Stimulated activated CD4-positive, alpha-beta T cell treated with anti-CD3 and anti-CD28 coated beads, Interleukin-12 subunit alpha, Interleukin-12 subunit beta, amount 100 ng/mL, for 48 hours (primary cell): ENCODE data around the gene NEO1.

Source experiments
- DNase-seq, 3 donors: peaks; one replicate each; pipeline ENCODE4 v3.0.0-alpha.2; 2020; ENCODE audit warnings: low read depth in 2 of 3, low spot score in 1 of 3

Gene NEO1

DNA sequence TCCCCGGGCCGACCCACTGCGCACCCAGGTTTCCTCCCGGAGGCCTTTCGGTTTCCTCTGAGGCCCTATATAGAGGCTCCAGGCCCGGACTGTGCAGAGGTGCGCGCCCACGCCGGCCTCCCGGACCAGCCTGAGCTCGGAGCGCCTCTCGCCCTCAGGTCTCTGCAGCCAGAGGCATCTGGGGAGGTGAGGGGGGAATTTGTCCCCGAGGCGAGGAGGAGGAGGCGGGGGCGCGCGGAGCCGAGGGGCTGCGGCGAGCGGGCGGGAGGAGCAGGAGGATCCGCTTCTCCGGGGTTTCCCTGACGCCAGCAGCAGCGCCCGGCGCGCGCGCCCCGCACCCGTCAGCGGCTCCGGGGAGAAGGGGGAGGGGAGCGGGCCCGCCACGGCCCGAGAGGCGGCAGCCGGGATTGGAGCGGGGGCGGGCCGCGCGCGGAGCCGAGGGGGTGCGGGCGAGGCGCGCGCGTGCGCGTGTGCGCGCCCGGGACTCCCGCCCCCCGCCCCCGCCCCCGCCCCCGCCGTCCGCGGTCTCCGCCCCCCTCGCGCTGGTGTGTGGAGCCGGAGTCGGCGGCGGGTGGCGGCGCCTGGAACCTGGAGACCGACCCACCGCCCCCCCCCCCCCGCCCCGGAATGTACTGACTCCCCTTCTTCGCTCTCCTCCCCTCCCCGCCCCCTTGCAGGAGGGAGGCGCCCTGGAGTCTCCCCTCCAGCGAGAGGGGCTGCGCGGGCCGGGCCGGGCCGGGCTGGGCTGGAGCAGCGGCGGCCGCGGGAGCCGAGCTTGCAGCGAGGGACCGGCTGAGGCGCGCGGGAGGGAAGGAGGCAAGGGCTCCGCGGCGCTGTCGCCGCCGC lies at the start of gene NEO1:
Gene NEO1, plus strand, starts transcription at position 657 of the 846 bp plus-strand sequence. CDS start 213 bp downstream, outside the sequence.
- peak; percentile 35 to 77 (median 56) for DNase-seq

- DNase-seq, result no peak
Observed at GRCh38 chr15:73004462-73004861, 47.8 kb upstream of the NEO1 start.

- DNase-seq, result no peak
Observed at GRCh38 chr15:73005032-73005431, 47.2 kb upstream of the NEO1 start.

DNA sequence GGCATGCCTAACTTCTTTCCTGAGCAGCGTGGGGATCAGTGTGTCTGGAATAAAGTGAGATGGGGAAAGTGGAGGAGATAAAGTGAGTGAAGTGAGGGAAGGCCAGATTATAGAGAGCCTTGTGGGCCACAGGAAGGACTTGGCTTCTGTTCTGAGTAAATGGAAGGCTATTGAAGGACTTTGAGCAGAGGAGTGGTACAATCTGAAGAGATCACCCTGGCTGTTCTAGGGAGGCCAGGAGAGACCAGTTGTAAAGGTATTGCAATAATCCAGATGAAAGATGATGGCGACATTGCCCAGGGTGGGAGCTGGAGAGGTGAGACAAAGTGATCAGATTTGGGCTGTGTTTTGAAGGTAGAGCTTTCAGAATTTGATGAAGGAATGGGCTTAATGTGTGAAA lies 46.8 kb upstream of the NEO1 start:
- no peak for DNase-seq

DNA sequence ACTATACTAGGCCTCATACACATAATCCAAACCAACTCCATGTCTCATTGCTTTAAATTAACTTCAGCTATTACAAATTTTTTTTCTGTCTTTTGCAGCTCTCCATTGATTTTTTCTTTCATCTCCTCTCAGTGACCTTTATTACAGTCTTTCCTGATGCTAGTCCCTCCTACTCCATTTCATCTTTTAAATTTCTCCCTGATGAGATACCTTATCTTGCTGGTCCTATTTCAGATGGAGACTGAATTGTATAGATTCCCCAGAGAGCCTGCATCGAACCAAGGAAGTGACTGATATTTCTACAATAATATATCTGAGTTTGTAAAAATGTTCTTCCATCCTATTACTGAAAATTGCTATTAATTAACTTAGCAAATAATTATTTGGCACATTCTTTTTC lies 45.7 kb upstream of the NEO1 start:
- no peak for DNase-seq

GRCh38 chr15:73009066-73010056 lies 42.9 kb upstream of the NEO1 start:
- DNase-seq, result no peak

- DNase-seq, result no peak
Observed at GRCh38 chr15:73010154-73011152, 41.8 kb upstream of the NEO1 start.

DNA sequence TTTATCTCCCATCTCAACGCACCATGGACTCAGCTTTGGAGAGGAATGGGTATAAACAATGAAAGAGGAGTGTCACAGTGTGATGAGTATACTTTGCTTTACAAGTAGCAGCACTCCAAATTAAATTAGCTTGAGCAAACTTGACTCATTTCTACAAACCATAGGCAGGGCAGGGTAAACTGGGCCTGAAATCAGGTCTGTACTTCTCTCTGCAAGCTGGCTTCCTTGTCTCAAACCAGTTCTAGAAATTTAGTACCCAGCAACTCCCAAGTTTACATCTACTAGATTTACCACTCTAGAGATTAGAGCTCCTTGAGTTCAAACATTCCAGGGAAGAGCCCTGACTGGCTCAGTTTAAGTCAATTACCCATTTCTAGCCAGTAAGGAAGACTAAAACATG lies 37.4 kb upstream of the NEO1 start:
- DNase-seq, result no peak

DNA sequence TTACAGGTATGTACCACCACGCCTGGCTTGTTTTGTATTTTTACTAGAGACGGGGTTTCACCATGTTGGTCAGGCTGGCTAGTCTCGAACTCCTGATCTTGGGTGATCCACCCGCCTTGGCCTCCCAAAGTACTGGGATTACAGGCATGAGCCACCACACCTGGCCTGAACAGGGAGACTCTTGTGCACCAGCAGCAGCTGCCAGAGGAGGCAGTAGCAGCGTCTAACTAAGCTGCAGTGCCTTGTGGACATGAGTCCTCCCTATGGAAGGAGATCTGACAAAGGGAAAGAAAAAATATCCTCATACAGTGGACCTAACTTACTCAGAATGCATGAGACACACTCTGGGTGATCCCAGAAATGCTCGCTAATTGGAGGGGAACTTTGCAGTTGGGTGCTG lies 36.8 kb upstream of the NEO1 start:
- DNase-seq, result no peak

DNA sequence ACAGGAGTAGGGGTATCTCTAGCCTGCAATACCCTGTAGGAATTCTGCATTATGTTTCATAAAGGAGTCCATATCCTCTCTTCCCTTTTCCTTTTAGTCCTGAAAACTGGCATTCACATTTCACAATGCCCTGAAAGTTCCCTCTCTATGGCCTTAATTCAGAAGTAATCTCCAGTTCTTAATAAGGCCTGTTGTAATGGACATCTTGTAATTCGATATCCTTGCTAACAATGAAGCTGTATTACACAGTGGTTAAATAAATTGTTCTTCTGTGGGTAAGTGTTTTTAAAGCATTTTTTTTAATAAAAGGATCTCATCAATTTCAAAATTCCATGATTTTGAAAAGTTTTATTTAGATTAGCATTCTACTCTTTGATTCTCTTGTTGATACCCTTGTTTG lies 34.3 kb upstream of the NEO1 start:
- DNase-seq, result no peak

DNA sequence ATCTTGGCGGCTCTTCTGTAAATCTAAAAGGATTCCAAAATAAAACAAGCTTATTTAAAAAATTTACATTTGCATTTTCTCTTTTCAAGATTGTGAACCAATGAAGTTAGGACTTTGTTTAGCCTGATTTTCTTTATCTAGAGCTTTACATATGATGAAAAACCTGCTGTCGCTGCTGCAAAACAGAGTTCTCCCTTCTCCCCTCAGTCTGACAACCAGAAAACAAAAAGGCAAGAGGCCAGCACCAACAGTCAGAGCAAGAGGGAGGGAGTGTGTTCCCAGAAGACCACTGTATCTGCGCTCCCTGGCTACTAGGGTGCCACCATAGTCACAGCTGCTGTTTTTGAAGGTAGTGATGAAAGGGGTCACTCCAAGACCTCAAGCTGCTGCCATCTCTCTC lies 33.1 kb upstream of the NEO1 start:
- no peak for DNase-seq

DNA sequence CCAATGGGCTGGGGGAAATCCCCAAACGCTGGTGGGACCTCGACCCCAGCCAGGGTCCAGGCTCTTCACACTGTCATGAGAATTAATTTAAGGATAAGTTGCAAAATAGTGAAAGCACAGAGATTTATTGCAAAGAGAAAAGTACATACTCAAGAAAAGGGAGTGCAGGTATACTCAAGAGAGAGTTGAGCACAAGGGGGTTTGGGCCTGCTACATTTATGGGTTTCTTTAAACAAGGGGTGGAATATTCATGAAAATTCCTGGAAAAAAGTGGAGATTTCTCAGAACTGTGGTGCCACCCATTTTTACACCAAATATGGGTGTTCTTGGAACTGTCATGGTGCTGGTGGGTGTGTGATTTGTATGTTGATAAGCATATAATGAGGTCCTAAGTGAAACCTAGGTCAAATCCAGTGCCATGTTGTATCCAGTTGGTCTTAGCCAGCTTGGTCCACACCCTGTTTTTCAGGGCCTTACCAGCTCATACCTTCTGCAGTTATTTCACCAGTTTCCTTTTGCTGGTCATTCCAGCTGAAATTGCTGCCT lies 32.6 kb upstream of the NEO1 start:
- DNase-seq, result no peak

GRCh38 chr15:73021139-73021621 lies 31.1 kb upstream of the NEO1 start:
- no peak for DNase-seq

DNA sequence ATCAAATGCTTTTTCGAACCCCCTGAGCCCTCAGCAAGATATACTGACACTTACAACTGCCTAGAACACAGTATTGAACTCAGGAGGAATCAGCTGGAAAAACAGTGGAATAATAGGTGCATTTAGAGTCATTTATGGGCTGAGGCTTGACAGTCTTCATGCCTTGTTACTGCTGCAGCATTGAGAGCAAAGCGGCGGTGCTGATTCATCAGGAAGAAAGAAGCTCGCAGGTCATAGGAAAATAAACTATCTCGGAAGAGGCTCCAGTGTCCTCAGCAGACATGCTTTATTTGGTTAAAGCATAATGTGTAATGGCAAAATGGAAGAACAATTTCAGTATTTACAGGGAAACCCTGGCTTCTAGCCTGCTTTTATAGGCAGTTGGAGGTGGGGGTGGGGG lies 30.1 kb upstream of the NEO1 start:
- no peak for DNase-seq

DNA sequence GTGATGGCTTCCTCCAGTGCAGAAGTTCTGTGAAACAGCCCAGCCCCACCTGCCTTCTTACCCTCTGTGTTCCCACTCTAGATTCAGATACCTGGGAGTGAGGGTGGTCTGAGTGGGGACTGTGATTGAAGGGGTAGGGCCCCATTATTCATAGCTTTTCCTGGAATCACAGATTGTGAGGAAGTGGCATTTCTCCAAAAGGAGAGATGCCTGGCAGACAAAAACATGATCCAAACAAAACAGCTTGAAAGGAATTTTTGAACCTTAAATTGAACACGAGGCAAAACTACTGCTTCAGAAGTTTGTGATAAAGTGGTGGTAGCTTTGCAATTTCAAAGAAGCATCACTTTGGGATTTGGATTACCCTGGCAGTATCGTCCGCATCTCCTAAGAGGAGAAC lies 29.2 kb upstream of the NEO1 start:
- no peak for DNase-seq

- no peak for DNase-seq
Observed at GRCh38 chr15:73024168-73024567, 28.1 kb upstream of the NEO1 start.

DNA sequence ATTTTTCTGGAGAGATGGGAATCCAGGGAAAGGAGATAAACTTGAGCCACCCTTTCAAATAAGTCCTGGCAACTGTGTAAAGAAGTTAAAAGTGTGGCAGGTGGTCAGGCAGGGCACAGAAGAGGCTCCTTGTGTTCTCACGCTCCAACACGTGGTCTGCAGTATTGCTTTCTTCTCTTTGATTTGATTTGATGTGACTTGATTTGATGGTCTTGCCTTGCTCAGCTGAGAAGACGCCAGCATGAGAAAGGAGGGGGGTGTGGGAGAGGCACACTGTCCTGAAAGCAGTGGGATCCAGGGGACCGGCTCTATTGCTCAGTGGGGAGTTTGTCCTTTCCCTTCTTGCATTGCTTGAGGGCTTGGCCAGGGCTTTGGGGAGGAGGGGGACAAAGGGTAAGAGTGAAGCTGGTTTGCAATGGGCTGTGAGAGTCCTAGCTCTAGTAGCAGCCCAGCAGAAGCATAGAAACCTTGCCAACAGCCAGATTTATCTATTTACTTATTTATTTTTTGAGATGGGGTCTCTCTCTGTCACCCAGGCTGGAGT lies 25.7 kb upstream of the NEO1 start:
- no peak for DNase-seq

GRCh38 chr15:73028031-73028430 lies 24.2 kb upstream of the NEO1 start:
- DNase-seq, result no peak

DNA sequence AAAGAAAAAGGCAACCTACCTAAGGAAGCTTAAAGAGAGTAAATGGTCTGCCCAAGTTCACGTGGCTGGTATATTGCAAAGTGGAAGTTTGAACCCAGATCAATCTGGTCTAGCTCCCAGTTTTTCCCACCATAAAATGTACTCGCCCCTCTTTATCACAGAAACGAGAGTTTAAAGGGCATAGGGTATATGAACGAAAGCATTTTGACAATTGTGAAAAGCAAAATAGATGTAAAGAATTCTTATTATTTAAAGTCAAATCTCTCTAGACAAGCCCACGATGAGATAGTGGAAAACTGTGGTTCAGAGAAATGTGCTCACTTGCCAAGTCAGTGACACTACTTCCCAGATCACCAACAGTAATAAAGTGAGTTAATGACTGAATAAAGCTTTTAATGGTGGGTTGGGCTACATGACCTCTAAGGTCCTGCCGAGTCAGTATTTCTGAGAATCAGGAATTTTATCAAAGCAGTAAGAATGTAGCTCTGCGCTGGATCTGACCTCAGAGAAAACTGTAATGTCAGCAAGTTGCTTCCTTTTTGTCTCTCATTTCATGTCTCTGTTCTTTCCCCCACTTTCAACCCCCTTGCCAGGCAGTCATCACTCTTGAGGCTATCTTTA lies 23.3 kb upstream of the NEO1 start:
- no peak for DNase-seq
